Ramos (cell line): ENCODE measurements around the gene UNC13B.
"Not testable (repeated sequence)": the region's sequence is repeated elsewhere in the genome, so short reads cannot be mapped to it uniquely, and the experiment has no call there.

Source experiments
- in situ Hi-C: fragments of 300-500 bp; cut with MboI; formaldehyde crosslinking; loops from one replicate; pipeline ENCODE4 v1.14.3; 2022; ENCODE audit warnings: low sequenced_read_pairs; ENCODE audit not compliant: unreplicated experiment

The UNC13B gene

GRCh38 chr9:35161713-35162604, at the start of gene UNC13B:
Gene UNC13B (plus strand): TSS chr9:35162009. CDS start chr9:35162284, 275 bp downstream.
- in situ Hi-C loops = no loop called here

GRCh38 chr9:35112257-35113020, 49.4 kb upstream of the UNC13B start:
- in situ Hi-C loops = loop anchor here (10.0 kb wide), 1 partner anchor 442 kb away; no protein-coding TSS in a partner anchor

- in situ Hi-C loops = loop anchor here (10.0 kb wide), 1 partner anchor 441 kb away; no protein-coding TSS in a partner anchor
Measured at GRCh38 chr9:35114113-35114839, 47.5 kb upstream of the UNC13B start.

- in situ Hi-C loops = loop anchor here (10.0 kb wide), 1 partner anchor 440 kb away; no protein-coding TSS in a partner anchor
Measured at GRCh38 chr9:35114840-35115628, 46.8 kb upstream of the UNC13B start.

- in situ Hi-C loops = loop anchor here (10.0 kb wide), 1 partner anchor 439 kb away; no protein-coding TSS in a partner anchor
Measured at GRCh38 chr9:35115680-35116538, 45.9 kb upstream of the UNC13B start, which contains the start of gene ATOSB. Gene ATOSB (minus strand): TSS chr9:35115862. CDS start chr9:35108274, 7,588 bp downstream.

- in situ Hi-C loops = loop anchor here (10.0 kb wide), 1 partner anchor 438 kb away; no protein-coding TSS in a partner anchor
Measured at GRCh38 chr9:35116539-35116897, 45.3 kb upstream of the UNC13B start.

- in situ Hi-C loops = loop anchor here (10.0 kb wide), 1 partner anchor 438 kb away; no protein-coding TSS in a partner anchor
Measured at GRCh38 chr9:35116898-35117551, 44.8 kb upstream of the UNC13B start.

GRCh38 chr9:35134920-35135319, 26.9 kb upstream of the UNC13B start:
- in situ Hi-C loops = no loop called here

- in situ Hi-C loops = no loop called here
Measured at GRCh38 chr9:35135988-35136387, 25.8 kb upstream of the UNC13B start.

- in situ Hi-C loops = no loop called here
Measured at GRCh38 chr9:35136866-35137265, 24.9 kb upstream of the UNC13B start.

GRCh38 chr9:35140093-35140492, 21.7 kb upstream of the UNC13B start:
- in situ Hi-C loops = no loop called here

- in situ Hi-C loops = no loop called here
Measured at GRCh38 chr9:35142037-35142436, 19.8 kb upstream of the UNC13B start.

- in situ Hi-C loops = not testable (repeated sequence)
Measured at GRCh38 chr9:35147941-35148563, 13.8 kb upstream of the UNC13B start.

GRCh38 chr9:35152926-35153325, 8.9 kb upstream of the UNC13B start:
- in situ Hi-C loops = no loop called here

- in situ Hi-C loops = no loop called here
Measured at GRCh38 chr9:35156781-35157180, 5.0 kb upstream of the UNC13B start.

GRCh38 chr9:35157836-35158235, 4.0 kb upstream of the UNC13B start:
- in situ Hi-C loops = not testable (repeated sequence)

- in situ Hi-C loops = no loop called here
Measured at GRCh38 chr9:35158501-35159280, 3.1 kb upstream of the UNC13B start.
